ENCODE data around the gene SLC18B1.

Gene SLC18B1

DNA sequence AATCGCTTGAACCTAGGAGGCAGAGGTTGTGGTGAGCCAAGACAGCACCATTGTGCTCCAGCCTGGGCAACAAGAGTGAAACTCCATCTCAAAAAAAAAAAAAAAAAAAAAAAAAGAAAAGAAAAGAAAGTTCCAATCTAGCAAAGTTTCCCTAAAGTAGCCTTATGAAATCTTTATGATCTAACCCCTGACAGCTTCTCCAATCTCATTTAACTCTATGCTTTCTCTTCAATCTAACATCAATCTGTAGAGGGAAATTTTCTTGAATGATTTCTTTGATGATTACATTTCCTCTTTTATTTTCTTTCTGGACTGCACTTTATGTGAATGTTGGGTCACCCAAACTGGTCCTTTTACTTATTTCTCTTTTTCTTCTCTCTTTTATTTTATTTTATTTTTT is 2.2 kb upstream of the SLC18B1 start:
- in situ Hi-C loops (cut with HindIII; ENCODE audit: low sequenced_read_pairs), result no loop called here

GRCh38 chr6:132798869-132799538 is 567 bp upstream of the SLC18B1 start:
- in situ Hi-C loops (cut with HindIII; ENCODE audit: low sequenced_read_pairs), result loop anchor here (25.0 kb wide), 1 partner anchor 512 kb away; no protein-coding TSS in a partner anchor

DNA sequence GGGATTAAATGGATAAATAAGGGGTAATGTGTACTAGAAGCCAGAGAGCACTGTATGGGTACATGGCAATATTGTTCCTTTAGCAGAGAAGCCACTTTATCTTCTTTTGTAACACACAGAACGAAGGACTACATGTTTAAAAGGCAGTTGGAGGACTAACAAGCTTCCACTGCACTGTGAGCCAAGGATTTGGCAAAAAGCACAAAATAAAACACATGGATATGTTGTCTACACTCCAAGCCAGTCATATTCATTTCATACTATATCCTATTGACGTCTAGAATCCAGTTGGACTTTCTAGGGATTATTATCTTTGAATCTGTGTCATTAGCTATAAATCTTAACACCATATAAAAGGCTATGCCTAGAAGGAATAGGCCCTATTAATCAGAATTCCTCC is 3.0 kb downstream of the SLC18B1 start:
- in situ Hi-C loops (cut with HindIII; ENCODE audit: low sequenced_read_pairs), result loop anchor here (25.0 kb wide), 1 partner anchor 508 kb away; no protein-coding TSS in a partner anchor

DNA sequence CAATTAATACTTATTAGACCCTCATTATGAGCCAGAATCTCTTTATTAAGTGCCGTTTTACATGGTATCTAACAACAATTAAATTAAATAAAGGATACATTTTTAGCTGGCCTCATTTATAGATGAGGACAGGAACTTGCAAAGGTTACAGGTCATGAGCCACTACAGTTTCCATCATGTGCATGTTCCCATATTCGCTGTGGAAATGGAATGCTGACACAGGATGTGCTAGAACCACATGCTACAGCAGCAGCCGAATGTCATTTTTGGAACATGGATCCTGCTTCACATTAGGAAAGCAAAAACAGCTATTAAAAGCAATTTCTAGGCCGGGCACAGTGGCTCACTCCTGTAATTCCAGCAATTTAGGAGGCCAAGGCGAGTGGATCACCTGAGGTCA is 5.9 kb downstream of the SLC18B1 start:
- in situ Hi-C loops (cut with HindIII; ENCODE audit: low sequenced_read_pairs), result loop anchor here (25.0 kb wide), 1 partner anchor 505 kb away; no protein-coding TSS in a partner anchor

GRCh38 chr6:132790450-132790849 is 8.0 kb downstream of the SLC18B1 start:
- in situ Hi-C loops (cut with HindIII; ENCODE audit: low sequenced_read_pairs), result loop anchor here (25.0 kb wide), 1 partner anchor 503 kb away; no protein-coding TSS in a partner anchor

DNA sequence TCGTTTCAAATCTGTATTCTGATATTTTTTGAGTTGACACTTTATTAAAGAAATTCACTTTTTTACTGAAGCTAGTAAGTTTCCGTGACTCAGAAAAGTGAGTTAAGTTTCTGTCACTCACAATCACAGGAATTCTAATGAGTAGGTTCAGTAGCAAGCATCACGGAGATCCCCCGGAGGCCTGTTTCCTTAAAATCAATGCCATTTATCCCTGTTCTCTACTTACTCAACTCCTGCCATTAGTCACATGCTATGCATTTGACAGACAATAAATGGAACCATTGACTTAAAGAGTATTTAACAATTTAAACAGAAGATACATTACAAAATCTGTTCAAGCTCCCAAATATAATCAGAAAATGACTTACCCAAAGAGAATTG is 9.1 kb downstream of the SLC18B1 start:
- in situ Hi-C loops (cut with HindIII; ENCODE audit: low sequenced_read_pairs), result loop anchor here (25.0 kb wide), 1 partner anchor 502 kb away; no protein-coding TSS in a partner anchor

DNA sequence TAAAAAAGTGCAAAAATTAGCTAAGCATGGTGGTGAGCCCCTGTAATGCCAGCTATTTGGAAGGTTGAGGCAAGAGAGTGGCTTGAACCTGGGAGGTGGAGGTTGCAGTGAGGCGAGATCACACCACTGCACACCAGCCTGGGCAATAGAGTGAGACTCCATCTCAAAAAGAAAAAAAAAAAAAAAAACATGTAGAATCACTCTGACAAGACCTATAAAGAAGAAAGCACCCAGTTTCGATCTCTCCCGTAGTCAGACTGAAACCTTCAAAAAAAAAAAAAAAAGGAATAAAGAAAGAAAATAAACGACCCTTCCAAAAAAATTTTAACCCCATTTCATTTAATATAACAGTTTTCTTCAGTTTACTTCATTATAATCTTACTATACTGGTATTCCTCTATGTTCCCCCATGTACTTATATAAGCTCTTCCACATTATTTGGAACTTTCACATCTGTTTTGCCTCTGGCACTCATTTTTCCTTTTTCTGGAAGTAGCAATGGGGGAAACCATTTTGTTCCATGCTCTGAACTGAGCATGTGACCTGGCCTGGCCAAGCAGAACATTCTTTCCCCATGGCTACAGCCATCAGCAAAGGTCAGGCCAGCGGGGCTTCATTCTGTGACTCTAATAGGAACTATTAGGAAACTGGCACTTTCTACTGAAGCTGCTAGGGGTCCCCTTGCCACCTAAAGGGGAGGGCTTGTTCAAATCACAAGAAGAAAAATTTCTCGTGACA is 9.6 kb downstream of the SLC18B1 start:
- in situ Hi-C loops (cut with HindIII; ENCODE audit: low sequenced_read_pairs), result loop anchor here (25.0 kb wide), 1 partner anchor 502 kb away; no protein-coding TSS in a partner anchor

DNA sequence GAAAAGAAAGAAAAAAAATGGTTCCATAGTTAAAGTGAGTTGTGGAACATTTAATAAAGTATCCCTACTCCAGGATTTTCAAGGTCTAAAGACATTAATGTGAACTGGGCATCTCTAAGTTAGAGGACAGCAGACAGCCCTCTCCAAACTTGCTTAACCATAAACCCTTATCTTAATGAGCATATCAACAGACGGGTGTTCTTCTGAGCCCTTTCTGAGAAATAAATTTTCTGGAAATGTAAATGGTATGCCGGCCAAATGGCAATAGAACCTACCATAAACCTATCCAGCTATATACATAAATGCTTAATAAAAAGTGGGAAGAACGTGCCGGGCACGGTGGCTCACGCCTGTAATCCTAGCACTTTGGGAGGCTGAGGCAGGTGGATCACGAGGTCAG is 12.5 kb downstream of the SLC18B1 start:
- in situ Hi-C loops (cut with HindIII; ENCODE audit: low sequenced_read_pairs), result loop anchor here (25.0 kb wide), 1 partner anchor 499 kb away; no protein-coding TSS in a partner anchor

- in situ Hi-C loops (cut with HindIII; ENCODE audit: low sequenced_read_pairs), result loop anchor here (25.0 kb wide), 1 partner anchor 494 kb away; no protein-coding TSS in a partner anchor
These were observed 17.6 kb downstream of the SLC18B1 start for GRCh38 chr6:132780770-132781371.

- in situ Hi-C loops (cut with HindIII; ENCODE audit: low sequenced_read_pairs), result loop anchor here (25.0 kb wide), 1 partner anchor 491 kb away; no protein-coding TSS in a partner anchor
These were observed 20.6 kb downstream of the SLC18B1 start for GRCh38 chr6:132777881-132778280.

DNA sequence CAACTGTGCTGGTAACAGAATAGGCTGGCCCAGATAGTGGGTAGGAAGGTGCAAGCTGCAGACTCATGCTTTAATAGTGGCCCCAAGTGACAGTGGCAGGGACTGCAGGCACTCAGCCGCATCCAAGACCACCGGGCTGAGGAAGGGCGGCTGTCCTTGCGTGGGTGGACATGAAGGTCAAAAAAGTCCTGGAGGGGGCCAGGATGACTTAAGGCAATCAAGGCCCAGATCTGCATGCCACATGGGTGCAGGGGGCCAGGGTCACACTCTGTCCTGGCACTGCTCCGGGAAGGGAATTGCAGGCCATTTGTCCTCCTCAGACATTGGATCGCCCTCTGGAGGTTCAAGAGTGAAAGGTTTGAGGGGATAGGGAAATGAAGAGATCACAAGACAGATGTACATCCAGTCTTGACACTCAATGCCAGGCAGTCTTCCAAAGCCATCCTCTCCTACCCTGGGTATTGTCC is 30.4 kb downstream of the SLC18B1 start:
- in situ Hi-C loops (cut with HindIII; ENCODE audit: low sequenced_read_pairs), result no loop called here

- in situ Hi-C loops (cut with HindIII; ENCODE audit: low sequenced_read_pairs), result no loop called here
These were observed 32.9 kb downstream of the SLC18B1 start for GRCh38 chr6:132765560-132765959.

DNA sequence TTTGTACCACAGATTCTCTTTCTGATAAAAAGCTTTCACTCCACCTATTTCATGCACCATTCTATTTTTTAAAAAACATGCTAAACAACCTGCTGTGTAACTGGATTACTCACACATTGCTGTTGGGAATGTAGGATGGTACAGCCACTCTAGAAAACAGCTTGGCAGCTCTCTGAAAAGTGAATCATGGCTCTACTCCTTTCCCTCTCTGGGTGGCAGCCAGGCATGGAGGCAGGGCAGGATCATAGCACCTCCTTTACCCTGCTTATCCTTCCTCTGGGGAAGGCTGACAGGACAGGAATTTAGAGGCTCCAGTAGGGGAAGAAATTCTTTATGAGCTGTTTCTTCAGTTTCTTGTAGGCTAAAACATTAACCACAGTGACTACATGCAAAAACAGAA is 34.1 kb downstream of the SLC18B1 start:
- in situ Hi-C loops (cut with HindIII; ENCODE audit: low sequenced_read_pairs), result no loop called here

GRCh38 chr6:132763269-132763668 is 35.2 kb downstream of the SLC18B1 start:
- in situ Hi-C loops (cut with HindIII; ENCODE audit: low sequenced_read_pairs), result no loop called here

DNA sequence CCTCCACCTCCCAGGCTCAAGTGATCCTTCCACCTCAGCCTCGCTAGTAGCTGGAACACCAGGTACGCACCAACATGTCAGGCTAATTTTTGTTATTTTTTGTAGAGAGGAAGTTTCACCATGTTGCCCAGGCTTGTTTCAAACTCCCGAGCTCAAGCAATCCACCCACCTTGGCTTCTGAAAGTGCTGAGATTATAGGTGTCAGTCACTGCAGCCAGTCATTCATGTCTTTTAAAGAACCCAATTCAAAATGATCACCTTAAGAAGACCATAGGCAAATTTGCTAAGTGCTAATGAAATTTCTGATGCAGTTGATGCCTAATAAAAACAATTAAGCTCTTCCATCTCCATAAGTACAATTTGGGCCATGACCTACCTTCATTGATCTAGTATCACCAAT is 38.2 kb downstream of the SLC18B1 start:
- in situ Hi-C loops (cut with HindIII; ENCODE audit: low sequenced_read_pairs), result no loop called here

DNA sequence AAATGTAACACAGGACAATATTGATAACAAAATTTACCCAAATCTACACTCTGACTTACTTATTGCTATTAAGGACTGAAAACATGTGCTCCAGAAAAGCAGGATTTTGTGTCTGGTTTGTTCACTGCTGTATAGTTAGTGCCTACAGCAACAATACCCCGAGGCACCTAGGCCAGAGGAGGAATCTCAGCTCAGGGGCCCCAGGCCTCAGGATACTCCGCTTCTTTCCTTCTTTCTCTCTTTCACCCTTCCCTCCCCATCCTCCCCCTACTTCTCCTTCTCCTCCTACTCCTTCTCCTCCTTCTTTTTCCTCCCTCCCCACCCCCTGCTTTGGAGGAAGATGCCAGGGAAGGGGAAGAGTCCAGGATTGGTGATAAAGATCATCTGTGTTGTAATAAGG is 39.7 kb downstream of the SLC18B1 start:
- in situ Hi-C loops (cut with HindIII; ENCODE audit: low sequenced_read_pairs), result no loop called here

DNA sequence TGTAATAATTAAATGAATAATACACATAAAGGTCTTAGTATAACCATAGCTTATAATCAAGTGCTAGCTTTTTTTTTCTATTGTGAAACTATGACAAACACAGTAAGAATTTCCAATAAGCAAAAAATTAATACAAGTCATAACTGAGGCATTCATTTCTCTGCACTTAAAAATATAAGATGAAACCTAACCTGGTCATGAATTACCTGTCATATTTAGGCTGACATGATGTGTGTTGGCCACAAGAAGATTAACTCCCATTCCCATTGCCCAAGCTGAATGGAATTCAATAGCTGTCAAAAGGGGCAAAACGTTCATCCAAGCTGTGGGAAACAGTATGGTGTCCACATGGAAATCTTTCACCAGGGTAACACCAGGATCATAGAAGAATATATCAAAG is 46.2 kb downstream of the SLC18B1 start:
- in situ Hi-C loops (cut with HindIII; ENCODE audit: low sequenced_read_pairs), result no loop called here

DNA sequence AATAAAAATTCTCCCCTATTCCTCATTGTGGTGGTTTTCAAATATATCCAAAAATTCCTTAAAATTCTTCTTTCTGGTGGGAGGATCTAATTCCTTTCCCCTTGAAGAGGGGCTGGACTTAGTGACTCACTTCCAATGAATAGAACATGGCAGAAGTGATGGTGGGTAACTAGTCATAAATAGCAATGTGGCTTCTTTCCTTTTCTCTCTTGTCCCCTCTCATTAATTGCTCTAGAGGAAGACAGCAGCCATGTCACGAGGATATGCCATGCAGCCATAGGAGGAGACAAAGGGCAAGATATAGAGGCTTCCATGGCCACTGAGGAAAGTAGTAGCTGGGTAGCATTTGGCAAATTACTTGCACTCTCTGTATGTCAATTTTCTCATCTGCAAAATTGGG is 46.6 kb downstream of the SLC18B1 start:
- in situ Hi-C loops (cut with HindIII; ENCODE audit: low sequenced_read_pairs), result no loop called here

DNA sequence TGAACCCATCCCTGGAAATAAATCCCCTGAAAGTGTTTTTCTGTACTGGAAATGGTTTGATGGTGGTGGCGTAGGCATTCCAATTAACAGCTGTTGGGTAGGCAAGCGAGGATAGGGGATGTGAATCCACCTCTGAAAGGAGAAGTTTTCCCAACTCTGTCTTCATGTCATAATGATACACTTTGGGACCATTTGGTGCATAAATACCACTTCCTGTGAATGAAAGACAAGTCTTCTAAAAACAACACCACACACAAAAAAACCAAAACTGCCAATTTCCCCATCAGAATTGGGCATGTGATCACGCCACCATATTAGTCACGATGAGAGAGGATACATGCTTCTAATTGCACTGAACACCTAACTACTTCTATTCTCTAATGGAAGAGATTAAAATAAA is 47.1 kb downstream of the SLC18B1 start:
- in situ Hi-C loops (cut with HindIII; ENCODE audit: low sequenced_read_pairs), result no loop called here

DNA sequence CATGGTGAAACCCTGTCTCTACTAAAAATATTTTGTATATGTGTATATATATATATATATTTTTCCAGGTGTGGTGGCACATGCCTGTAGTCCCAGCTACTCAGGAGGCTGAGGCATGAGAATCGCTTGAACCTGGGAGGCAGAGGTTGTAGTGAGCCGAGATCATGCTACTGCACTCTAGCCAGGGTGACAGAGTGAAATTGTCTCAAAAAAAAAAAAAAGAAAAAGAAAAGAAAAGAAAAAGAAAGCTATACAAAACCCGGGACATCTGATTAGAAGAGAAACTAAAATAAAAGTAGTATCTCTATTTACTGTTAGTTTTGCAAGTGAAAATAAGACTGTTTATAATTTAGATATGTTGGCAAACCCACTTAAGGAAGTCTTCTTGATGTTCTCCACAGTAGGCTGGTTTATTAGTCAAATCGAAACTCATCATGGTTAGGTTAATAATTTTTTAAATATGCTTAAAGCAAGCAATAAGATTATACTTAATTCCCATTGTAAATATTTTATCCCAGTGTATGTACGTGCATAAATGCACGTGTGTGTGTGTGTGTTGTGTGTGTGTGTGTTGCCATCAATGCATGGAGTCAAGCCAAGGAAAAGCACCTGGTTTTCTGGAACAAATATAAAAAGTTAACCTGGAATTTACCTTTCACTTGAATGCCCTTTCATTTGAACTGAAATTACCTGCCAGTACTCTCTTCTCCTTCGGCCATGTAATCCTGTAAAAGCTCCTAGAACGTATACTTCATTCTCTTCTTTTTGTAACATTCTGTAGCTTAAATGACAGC is 47.8 kb downstream of the SLC18B1 start:
- in situ Hi-C loops (cut with HindIII; ENCODE audit: low sequenced_read_pairs), result no loop called here

DNA sequence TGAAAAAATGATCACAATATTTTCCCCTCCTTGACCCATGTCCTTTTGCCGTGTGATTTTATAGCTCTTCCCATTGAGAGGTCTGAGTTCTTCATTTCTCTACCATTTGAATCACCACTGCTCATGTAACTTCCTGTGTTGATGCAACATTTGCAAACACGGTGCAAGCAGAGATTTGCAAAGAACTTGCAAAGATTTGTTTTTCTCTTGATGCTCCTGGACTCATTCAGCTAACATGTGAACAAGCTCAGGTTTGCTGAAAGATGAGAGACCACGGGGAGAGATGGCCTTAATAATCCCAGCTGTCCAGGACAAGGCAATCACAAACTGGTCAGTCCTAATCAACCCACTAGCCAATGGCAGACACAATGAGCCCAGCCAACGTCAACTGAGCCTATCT is 49.3 kb downstream of the SLC18B1 start:
- in situ Hi-C loops (cut with HindIII; ENCODE audit: low sequenced_read_pairs), result no loop called here
